Progenitor cell of endocrine pancreas (in vitro differentiated cells): Measurements from ENCODE around the gene NARF. TPM values are rescaled to one million over a fixed set of nuclear protein-coding genes. Genes with fewer than 3 reads are reported as not detected.
"Not testable (repeated sequence)": the region's sequence is repeated elsewhere in the genome, so short reads cannot be mapped to it uniquely, and the experiment has no call there.

ENCODE experiments used
- DNase-seq: peaks from one replicate; pipeline ENCODE4 v3.0.0; 2021; ENCODE audit warnings: low spot score; ENCODE audit not compliant: unreplicated experiment
- H3K27ac Mint-ChIP-seq: 2 replicates; pipeline ENCODE4 v1.8.0; 2021; ENCODE audit warnings: mild to moderate bottlenecking, moderate library complexity, mixed read lengths
- H3K27me3 Mint-ChIP-seq: 2 replicates; pipeline ENCODE4 v1.8.0; 2021; ENCODE audit warnings: mixed read lengths
- H3K36me3 Mint-ChIP-seq: 2 replicates; pipeline ENCODE4 v1.8.0; 2022; ENCODE audit warnings: mixed read lengths; ENCODE audit not compliant: insufficient read depth
- H3K4me1 Mint-ChIP-seq: 2 replicates; pipeline ENCODE4 v1.8.0; 2021; ENCODE audit warnings: low read depth, mixed read lengths
- H3K4me3 Mint-ChIP-seq: 2 replicates; pipeline ENCODE4 v1.8.0; 2021; ENCODE audit warnings: low read depth, mild to moderate bottlenecking, moderate library complexity, mixed read lengths
- H3K9me3 Mint-ChIP-seq: 2 replicates; pipeline ENCODE4 v1.8.0; 2021; ENCODE audit warnings: low read depth, mixed read lengths
- CTCF ChIP-seq: fragments of 200-600 bp; sonication (generic); IDR thresholded peaks from one replicate; pipeline ENCODE4 v1.5.0; 2021; ENCODE audit warnings: antibody characterized with exemption, mild to moderate bottlenecking; ENCODE audit not compliant: unreplicated experiment
- total RNA-seq: library from RNA; stranded (reverse); gene quantifications from 2 replicates; pipeline ENCODE4 v1.2.1, GENCODE V29; 2021

Gene NARF
- total RNA-seq, 1 donor from 2014 or later = 94.0 TPM

GRCh38 chr17:82503728-82504308, 45.3 kb downstream of the NARF start:
- Mint-ChIP-seq H3K4me1 (no peaks in the 10 kb centered on the region), H3K27me3 (peaks cover 4% of the 10 kb centered on the region), H3K4me3 (no peak overlapping the region), H3K27ac (no peak overlapping the region), H3K36me3 (no peaks in the 10 kb centered on the region), H3K9me3 (no peaks in the 10 kb centered on the region)
- no peak for DNase-seq
- no peak for TF ChIP-seq CTCF

GRCh38 chr17:82505296-82505695, 46.8 kb downstream of the NARF start:
- no peak for TF ChIP-seq CTCF
- H3K27me3 Mint-ChIP-seq = no peaks in the 10 kb centered on the region
- DNase-seq = no peak
- no peaks in the 10 kb centered on the region for H3K9me3 Mint-ChIP-seq
- H3K4me1 Mint-ChIP-seq = no peaks in the 10 kb centered on the region
- no peak overlapping the region for H3K27ac Mint-ChIP-seq
- H3K4me3 Mint-ChIP-seq = no peak overlapping the region
- H3K36me3 Mint-ChIP-seq = no peaks in the 10 kb centered on the region

- not testable (repeated sequence) for H3K4me1 Mint-ChIP-seq, H3K27ac Mint-ChIP-seq, H3K9me3 Mint-ChIP-seq, H3K4me3 Mint-ChIP-seq, DNase-seq, H3K36me3 Mint-ChIP-seq, H3K27me3 Mint-ChIP-seq
Measured at GRCh38 chr17:82506402-82506801, 47.9 kb downstream of the NARF start.

GRCh38 chr17:82507631-82508175, 49.2 kb downstream of the NARF start:
- no peaks in the 10 kb centered on the region for H3K4me1 Mint-ChIP-seq
- no peaks in the 10 kb centered on the region for H3K27me3 Mint-ChIP-seq
- no peak for DNase-seq
- TF ChIP-seq CTCF = no peak
- H3K9me3 Mint-ChIP-seq = no peaks in the 10 kb centered on the region
- no peaks in the 10 kb centered on the region for H3K36me3 Mint-ChIP-seq
- no peak overlapping the region for H3K27ac Mint-ChIP-seq
- no peak overlapping the region for H3K4me3 Mint-ChIP-seq

- DNase-seq, H3K4me1 Mint-ChIP-seq, H3K9me3 Mint-ChIP-seq, H3K27me3 Mint-ChIP-seq, H3K27ac Mint-ChIP-seq, H3K4me3 Mint-ChIP-seq, H3K36me3 Mint-ChIP-seq: not testable (repeated sequence)
Measured at GRCh38 chr17:82511642-82512041, 53.1 kb downstream of the NARF start.

GRCh38 chr17:82513864-82514263, 55.3 kb downstream of the NARF start:
- not testable (repeated sequence) for H3K36me3 Mint-ChIP-seq, H3K27ac Mint-ChIP-seq, H3K27me3 Mint-ChIP-seq, H3K4me3 Mint-ChIP-seq, DNase-seq, H3K4me1 Mint-ChIP-seq, H3K9me3 Mint-ChIP-seq

- TF ChIP-seq CTCF = no peak
- Mint-ChIP-seq H3K36me3 (peaks cover 2% of the 10 kb centered on the region), H3K4me3 (no peak overlapping the region)
Measured at GRCh38 chr17:82517230-82517865, 58.8 kb downstream of the NARF start.

More at GRCh38 chr17:82517230-82517865, 58.8 kb downstream of the NARF start:
- H3K9me3 Mint-ChIP-seq = no peaks in the 10 kb centered on the region
- no peaks in the 10 kb centered on the region for H3K27me3 Mint-ChIP-seq
- DNase-seq = no peak
- H3K27ac Mint-ChIP-seq = no peak overlapping the region
- H3K4me1 Mint-ChIP-seq = peaks cover 7% of the 10 kb centered on the region
